ENCODE data around the gene SCAPER.
A peak's percentile ranks its signal among the peaks of the same experiment; 100 is the strongest.

The SCAPER gene

GRCh38 chr15:76311100-76311953, 593.8 kb downstream of the SCAPER start, which contains the start of gene ETFA:
ETFA (minus strand) TSS chr15:76311469; CDS start chr15:76311388, 81 bp downstream.
- Histone ChIP-seq H3K4me3 (replicated peaks; ENCODE audit: insufficient read depth, low read length) (peak within 1 kb of the TSS; percentile 92), H3K27ac (replicated peaks) (peak within 1 kb of the TSS; percentile 93), H3K27me3 (ENCODE audit: insufficient read depth, poor library complexity, severe bottlenecking) (no peaks in the 10 kb centered on the region)
- TF ChIP-seq, protein P1, sequence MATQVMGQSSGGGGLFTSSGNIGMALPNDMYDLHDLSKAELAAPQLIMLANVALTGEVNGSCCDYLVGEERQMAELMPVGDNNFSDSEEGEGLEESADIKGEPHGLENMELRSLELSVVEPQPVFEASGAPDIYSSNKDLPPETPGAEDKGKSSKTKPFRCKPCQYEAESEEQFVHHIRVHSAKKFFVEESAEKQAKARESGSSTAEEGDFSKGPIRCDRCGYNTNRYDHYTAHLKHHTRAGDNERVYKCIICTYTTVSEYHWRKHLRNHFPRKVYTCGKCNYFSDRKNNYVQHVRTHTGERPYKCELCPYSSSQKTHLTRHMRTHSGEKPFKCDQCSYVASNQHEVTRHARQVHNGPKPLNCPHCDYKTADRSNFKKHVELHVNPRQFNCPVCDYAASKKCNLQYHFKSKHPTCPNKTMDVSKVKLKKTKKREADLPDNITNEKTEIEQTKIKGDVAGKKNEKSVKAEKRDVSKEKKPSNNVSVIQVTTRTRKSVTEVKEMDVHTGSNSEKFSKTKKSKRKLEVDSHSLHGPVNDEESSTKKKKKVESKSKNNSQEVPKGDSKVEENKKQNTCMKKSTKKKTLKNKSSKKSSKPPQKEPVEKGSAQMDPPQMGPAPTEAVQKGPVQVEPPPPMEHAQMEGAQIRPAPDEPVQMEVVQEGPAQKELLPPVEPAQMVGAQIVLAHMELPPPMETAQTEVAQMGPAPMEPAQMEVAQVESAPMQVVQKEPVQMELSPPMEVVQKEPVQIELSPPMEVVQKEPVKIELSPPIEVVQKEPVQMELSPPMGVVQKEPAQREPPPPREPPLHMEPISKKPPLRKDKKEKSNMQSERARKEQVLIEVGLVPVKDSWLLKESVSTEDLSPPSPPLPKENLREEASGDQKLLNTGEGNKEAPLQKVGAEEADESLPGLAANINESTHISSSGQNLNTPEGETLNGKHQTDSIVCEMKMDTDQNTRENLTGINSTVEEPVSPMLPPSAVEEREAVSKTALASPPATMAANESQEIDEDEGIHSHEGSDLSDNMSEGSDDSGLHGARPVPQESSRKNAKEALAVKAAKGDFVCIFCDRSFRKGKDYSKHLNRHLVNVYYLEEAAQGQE (IDR thresholded peaks at IDR 0.05; ENCODE audit: insufficient replicate concordance, low read depth): peak; percentile 38
- TF ChIP-seq, protein P2, sequence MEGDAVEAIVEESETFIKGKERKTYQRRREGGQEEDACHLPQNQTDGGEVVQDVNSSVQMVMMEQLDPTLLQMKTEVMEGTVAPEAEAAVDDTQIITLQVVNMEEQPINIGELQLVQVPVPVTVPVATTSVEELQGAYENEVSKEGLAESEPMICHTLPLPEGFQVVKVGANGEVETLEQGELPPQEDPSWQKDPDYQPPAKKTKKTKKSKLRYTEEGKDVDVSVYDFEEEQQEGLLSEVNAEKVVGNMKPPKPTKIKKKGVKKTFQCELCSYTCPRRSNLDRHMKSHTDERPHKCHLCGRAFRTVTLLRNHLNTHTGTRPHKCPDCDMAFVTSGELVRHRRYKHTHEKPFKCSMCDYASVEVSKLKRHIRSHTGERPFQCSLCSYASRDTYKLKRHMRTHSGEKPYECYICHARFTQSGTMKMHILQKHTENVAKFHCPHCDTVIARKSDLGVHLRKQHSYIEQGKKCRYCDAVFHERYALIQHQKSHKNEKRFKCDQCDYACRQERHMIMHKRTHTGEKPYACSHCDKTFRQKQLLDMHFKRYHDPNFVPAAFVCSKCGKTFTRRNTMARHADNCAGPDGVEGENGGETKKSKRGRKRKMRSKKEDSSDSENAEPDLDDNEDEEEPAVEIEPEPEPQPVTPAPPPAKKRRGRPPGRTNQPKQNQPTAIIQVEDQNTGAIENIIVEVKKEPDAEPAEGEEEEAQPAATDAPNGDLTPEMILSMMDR (IDR thresholded peaks at IDR 0.05; ENCODE audit: insufficient read depth, low read length): no peak
- peak; percentile 45; the same call in 1 of the 2 replicates for TF ChIP-seq SPI1 (IDR thresholded peaks at IDR 0.05; ENCODE audit: borderline replicate concordance, low read depth)
- peak; percentile 93 for TF ChIP-seq POLR2AphosphoS5 (IDR thresholded peaks at IDR 0.05; ENCODE audit: low read depth)
- no peak for TF ChIP-seq GABPA (IDR thresholded peaks at IDR 0.05; ENCODE audit: low read depth)
- DNase-seq (ENCODE audit: low read depth in 1 of 2, low spot score in 1 of 2): peak; percentile 90 to 98

DNA sequence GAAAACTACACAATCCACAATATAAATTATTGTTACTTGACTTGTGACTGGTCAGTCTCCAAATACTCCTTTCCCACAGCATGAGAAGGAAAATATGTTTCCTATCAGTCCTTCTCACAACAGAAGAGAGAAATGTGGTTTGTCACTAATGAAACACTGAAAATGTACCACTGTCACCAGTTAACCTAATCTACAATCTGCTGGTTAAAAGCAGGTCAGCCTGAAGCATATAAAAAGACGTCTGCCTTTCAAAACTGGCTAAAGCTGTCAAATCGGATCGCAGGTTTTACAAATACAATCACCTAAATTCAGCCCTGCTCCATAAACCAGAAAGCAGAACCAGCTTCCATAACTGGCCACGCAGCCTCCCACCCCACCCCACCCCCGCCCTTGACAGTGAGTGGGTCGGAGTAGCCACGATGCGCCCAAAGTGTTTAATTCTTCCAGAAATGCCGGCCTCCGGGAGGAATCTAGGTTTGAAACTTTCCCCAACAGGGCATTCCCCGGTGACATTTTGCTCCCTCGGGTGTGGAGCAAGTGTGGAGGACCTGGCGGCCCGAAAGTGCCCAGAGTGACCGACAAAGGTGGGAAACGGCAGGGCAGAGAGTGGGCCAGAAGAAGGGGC, 594.6 kb downstream of the SCAPER start:
- Histone ChIP-seq H3K27ac (replicated peaks) (peak overlapping the region; percentile 93), H3K27me3 (ENCODE audit: insufficient read depth, poor library complexity, severe bottlenecking) (no peaks in the 10 kb centered on the region), H3K4me3 (replicated peaks; ENCODE audit: insufficient read depth, low read length) (peak overlapping the region; percentile 92)
- TF ChIP-seq, protein P1 (IDR thresholded peaks at IDR 0.05; ENCODE audit: insufficient replicate concordance, low read depth): peak; percentile 7
- TF ChIP-seq SPI1 (IDR thresholded peaks at IDR 0.05; ENCODE audit: borderline replicate concordance, low read depth) (no peak), POLR2AphosphoS5 (IDR thresholded peaks at IDR 0.05; ENCODE audit: low read depth) (no peak), GABPA (IDR thresholded peaks at IDR 0.05; ENCODE audit: low read depth) (no peak)
- TF ChIP-seq, protein P2 (IDR thresholded peaks at IDR 0.05; ENCODE audit: insufficient read depth, low read length): no peak
- peak in 1 of 2 experiments; percentile 24 for DNase-seq (ENCODE audit: low read depth in 1 of 2, low spot score in 1 of 2)

DNA sequence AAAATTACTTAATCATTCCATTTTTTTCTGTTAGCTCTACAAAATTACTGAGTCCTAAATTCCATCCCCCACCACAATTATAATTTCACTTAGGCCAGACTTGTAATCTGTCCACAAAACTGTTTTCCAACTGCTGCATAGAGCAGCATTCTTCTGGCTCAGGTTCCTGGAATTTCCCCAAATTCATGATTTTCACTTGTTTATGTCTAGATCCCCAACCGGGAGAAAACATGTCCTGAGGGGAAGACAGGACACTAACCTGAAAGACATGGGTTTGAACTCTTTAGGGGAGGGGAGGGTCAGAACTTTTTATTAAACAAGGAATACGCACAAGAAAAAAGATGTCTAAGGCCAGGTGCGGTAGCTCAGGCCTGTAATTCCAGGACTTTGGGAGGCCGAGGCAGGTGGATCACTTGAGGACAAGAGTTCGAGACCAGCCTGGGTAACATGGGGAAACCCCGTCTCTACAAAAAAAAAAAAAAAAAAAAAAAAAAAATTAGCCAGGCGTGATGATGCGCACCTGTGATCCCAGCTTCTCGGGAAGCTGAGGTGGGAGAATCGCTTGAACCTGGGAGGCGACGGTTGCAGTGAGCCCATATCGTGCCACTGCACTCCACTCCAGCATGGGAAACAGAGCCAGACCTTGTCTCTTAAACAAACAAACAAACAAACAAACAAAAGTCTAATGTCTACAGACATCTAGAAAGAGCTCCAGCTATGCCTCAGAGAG, 595.4 kb downstream of the SCAPER start:
- H3K27me3 ChIP-seq (ENCODE audit: insufficient read depth, poor library complexity, severe bottlenecking): no peaks in the 10 kb centered on the region
- TF ChIP-seq, protein P2 (IDR thresholded peaks at IDR 0.05; ENCODE audit: insufficient read depth, low read length): no peak
- TF ChIP-seq GABPA (IDR thresholded peaks at IDR 0.05; ENCODE audit: low read depth) (no peak), SPI1 (IDR thresholded peaks at IDR 0.05; ENCODE audit: borderline replicate concordance, low read depth) (no peak), POLR2AphosphoS5 (IDR thresholded peaks at IDR 0.05; ENCODE audit: low read depth) (no peak)
- TF ChIP-seq, protein P1 (IDR thresholded peaks at IDR 0.05; ENCODE audit: insufficient replicate concordance, low read depth): no peak
- H3K4me3 ChIP-seq (replicated peaks; ENCODE audit: insufficient read depth, low read length): peak overlapping the region; percentile 92
- H3K27ac ChIP-seq (replicated peaks): no peak overlapping the region
- DNase-seq (ENCODE audit: low read depth in 1 of 2, low spot score in 1 of 2): no peak

Measured in HL-60 (cell line).